CD4-positive, CD25-positive, alpha-beta regulatory T cell (primary cell): Measurements from ENCODE around the gene FGF22. TPM values are rescaled to one million over a fixed set of nuclear protein-coding genes. Genes with fewer than 3 reads are reported as not detected.
A peak's percentile ranks its signal among the peaks of the same experiment; 100 is the strongest.

Experiments used
- ATAC-seq, 2 donors: fragments of 150-1000 bp; cut with Tn5 transposase; one replicate each; pipeline ENCODE4 v1.10.0; 2021; ENCODE audit warnings: low read depth in 2 of 2, moderate number of reproducible peaks in 2 of 2, moderate library complexity in 1 of 2
- DNase-seq, 3 donors: peaks; one replicate each; pipeline versions ENCODE4 v3.0.0 to v3.0.0-alpha.2; 2012 to 2022; ENCODE audit warnings: mixed read lengths in 1 of 3
- H3K27ac ChIP-seq: one replicate; pipeline ENCODE4 v1.7.0; 2013; ENCODE audit warnings: mild to moderate bottlenecking, low read length; ENCODE audit not compliant: insufficient read depth, poor library complexity, severe bottlenecking
- H3K27me3 ChIP-seq: one replicate; pipeline ENCODE4 v1.7.0; 2013; ENCODE audit warnings: low read length; ENCODE audit not compliant: control insufficient read depth, insufficient read depth
- H3K36me3 ChIP-seq: one replicate; pipeline ENCODE4 v1.7.0; 2013; ENCODE audit warnings: mild to moderate bottlenecking, low read length, moderate library complexity; ENCODE audit not compliant: control insufficient read depth, insufficient read depth
- H3K4me1 ChIP-seq: 2 replicates; pipeline ENCODE4 v1.7.0; 2013; ENCODE audit warnings: mild to moderate bottlenecking, low read length; ENCODE audit not compliant: insufficient read depth, control insufficient read depth, poor library complexity, severe bottlenecking
- H3K4me3 ChIP-seq: one replicate; pipeline ENCODE4 v1.7.0; 2013; ENCODE audit warnings: low read depth, mild to moderate bottlenecking, low read length, moderate library complexity
- H3K9me3 ChIP-seq, 2 experiments: 1 replicate in 1 of 2; 2 replicates in 1 of 2; pipeline ENCODE4 v1.7.0; 2013; ENCODE audit warnings: low read length in 2 of 2, mild to moderate bottlenecking in 1 of 2, moderate library complexity in 1 of 2; ENCODE audit not compliant: control insufficient read depth in 2 of 2
- H3K27ac Mint-ChIP-seq, 3 donors: one replicate each; pipeline ENCODE4 v1.8.0; 2020 to 2022; ENCODE audit warnings: mild to moderate bottlenecking in 3 of 3, mixed read lengths in 3 of 3, moderate library complexity in 2 of 3
- H3K27me3 Mint-ChIP-seq: one replicate; pipeline ENCODE4 v1.8.0; 2022; ENCODE audit warnings: mild to moderate bottlenecking, mixed read lengths
- H3K36me3 Mint-ChIP-seq: one replicate; pipeline ENCODE4 v1.8.0; 2020; ENCODE audit warnings: mixed read lengths
- H3K4me1 Mint-ChIP-seq, 4 donors: one replicate each; pipeline ENCODE4 v1.8.0; 2020 to 2022; ENCODE audit warnings: mixed read lengths in 4 of 4, mild to moderate bottlenecking in 1 of 4
- H3K4me3 Mint-ChIP-seq, 4 donors: one replicate each; pipeline ENCODE4 v1.8.0; 2020 to 2022; ENCODE audit warnings: mild to moderate bottlenecking in 4 of 4, mixed read lengths in 4 of 4, moderate library complexity in 3 of 4
- H3K9me3 Mint-ChIP-seq, 7 donors: one replicate each; pipeline ENCODE4 v1.8.0; 2020 to 2022; ENCODE audit warnings: mixed read lengths in 7 of 7, mild to moderate bottlenecking in 3 of 7, moderate library complexity in 2 of 7
- polyA plus RNA-seq, 4 donors: library from polyadenylated mRNA; unstranded; fragments of 300-500 nt; fragmentation: Illumina TruSeq; gene quantifications; one replicate each; pipeline ENCODE4 v1.2.3, GENCODE V29; 2021
- total RNA-seq: library from RNA; stranded (reverse); gene quantifications from one replicate; pipeline ENCODE4 v1.2.3, GENCODE V29; 2022

FGF22 gene
- total and polyA plus RNA-seq, 5 donors from 2014 or later = 0.17 to 0.81 TPM; not detected in 3

DNA sequence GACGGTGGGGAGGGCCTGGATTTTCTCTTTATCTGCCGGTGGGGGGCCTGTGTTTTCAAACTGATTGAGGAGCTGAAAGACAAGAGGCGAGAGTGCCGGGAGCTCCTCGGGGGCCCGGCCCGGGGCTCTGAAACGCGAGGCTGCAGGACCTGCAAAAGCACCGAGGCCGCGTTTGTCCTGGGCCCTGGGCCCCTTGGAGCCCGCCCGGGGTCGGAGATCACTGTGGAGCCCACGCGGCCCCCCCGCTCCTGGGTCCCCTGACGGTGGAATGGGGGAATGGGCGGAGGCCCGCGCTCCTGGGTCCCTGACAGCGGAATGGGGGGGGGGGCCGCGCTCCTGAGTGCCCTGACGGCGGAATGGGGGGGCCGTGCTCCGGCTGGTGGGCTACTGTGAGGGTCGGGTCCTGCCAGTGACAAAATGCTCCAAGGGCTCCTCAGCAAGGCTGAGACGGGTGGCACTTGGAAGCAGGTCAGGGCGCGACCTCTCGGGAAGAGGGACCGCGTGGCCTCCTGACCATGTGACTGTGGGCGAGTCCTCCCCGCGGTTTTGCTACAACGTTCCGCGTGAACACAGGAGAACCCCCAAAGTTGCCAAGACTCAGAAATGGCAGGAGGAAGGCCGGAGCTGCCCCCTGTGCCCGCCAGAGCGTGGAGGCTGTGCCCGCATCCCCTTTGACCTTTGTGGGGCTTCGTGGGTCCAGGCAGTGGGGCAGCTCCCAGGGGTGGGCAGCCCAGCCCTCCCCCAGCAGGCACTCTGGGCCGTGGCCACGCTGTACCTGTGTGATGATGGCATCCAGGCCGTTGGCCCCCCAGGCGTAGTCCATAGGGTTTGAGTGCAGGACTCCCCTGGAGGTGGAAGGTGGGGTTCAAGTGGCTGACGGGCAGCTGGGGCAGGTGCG is 9.5 kb downstream of the FGF22 start:
- H3K4me1 ChIP-seq = peaks cover 3% of the 10 kb centered on the region
- Mint-ChIP-seq H3K4me1 (peaks cover 0 to 10% (median 0%) of the 10 kb centered on the region in 4 donors), H3K36me3 (no peaks in the 10 kb centered on the region), H3K9me3 (peaks cover 0 to 1% (median 0%) of the 10 kb centered on the region in 7 donors), H3K27ac (no peak overlapping the region), H3K27me3 (no peaks in the 10 kb centered on the region), H3K4me3 (peak overlapping the region in 1 of 4 donors; percentile 60)
- H3K27me3 ChIP-seq = no peaks in the 10 kb centered on the region
- DNase-seq (no peak), ATAC-seq (no peak)
- no peak overlapping the region for H3K27ac ChIP-seq
- peaks cover 58% of the 10 kb centered on the region for H3K36me3 ChIP-seq
- H3K4me3 ChIP-seq = no peak overlapping the region
- H3K9me3 ChIP-seq = no peaks in the 10 kb centered on the region

DNA sequence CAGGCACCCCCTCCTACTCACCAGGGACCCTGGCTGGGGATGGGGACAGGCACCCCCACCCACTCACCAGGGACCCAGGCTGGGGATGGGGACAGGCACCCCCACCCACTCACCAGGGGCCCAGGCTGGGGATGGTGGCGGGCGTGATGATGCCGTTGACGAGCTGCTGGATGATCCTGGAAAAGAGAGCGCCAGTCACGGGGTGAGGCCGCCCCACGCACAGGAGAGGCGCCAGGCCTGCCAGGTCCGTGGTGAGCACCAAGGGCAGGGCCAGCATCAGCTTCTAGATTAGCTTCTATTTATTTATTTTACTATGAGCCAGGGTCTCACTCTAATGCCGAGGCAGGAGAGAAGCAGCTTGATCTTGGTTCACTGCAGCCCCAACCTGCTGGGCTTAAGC is 10.4 kb downstream of the FGF22 start:
- Mint-ChIP-seq H3K9me3 (peaks cover 0 to 1% (median 0%) of the 10 kb centered on the region in 7 donors), H3K4me3 (no peak overlapping the region), H3K27ac (no peak overlapping the region), H3K27me3 (no peaks in the 10 kb centered on the region), H3K4me1 (peaks cover 0 to 17% (median 1%) of the 10 kb centered on the region in 4 donors), H3K36me3 (peaks cover 5% of the 10 kb centered on the region)
- ATAC-seq = no peak
- no peaks in the 10 kb centered on the region for H3K27me3 ChIP-seq
- H3K27ac ChIP-seq = no peak overlapping the region
- H3K36me3 ChIP-seq = peaks cover 62% of the 10 kb centered on the region
- no peaks in the 10 kb centered on the region for H3K9me3 ChIP-seq
- no peak for DNase-seq
- peaks cover 6% of the 10 kb centered on the region for H3K4me1 ChIP-seq
- H3K4me3 ChIP-seq = no peak overlapping the region

GRCh38 chr19:651114-651818 is 11.6 kb downstream of the FGF22 start:
- Histone ChIP-seq H3K27ac (no peak overlapping the region), H3K4me3 (no peak overlapping the region), H3K9me3 (no peaks in the 10 kb centered on the region), H3K36me3 (peaks cover 64% of the 10 kb centered on the region), H3K4me1 (peaks cover 14% of the 10 kb centered on the region), H3K27me3 (no peaks in the 10 kb centered on the region)
- H3K27ac Mint-ChIP-seq = no peak overlapping the region
- no peak for ATAC-seq
- peaks cover 0 to 29% (median 8%) of the 10 kb centered on the region in 4 donors for H3K4me1 Mint-ChIP-seq
- no peak for DNase-seq
- H3K27me3 Mint-ChIP-seq = no peaks in the 10 kb centered on the region
- peaks cover 9% of the 10 kb centered on the region for H3K36me3 Mint-ChIP-seq
- H3K9me3 Mint-ChIP-seq = peaks cover 0 to 1% (median 0%) of the 10 kb centered on the region in 7 donors
- no peak overlapping the region for H3K4me3 Mint-ChIP-seq

- no peak overlapping the region for H3K27ac Mint-ChIP-seq
- H3K27ac ChIP-seq = no peak overlapping the region
- H3K27me3 ChIP-seq = no peaks in the 10 kb centered on the region
- H3K36me3 Mint-ChIP-seq = peaks cover 9% of the 10 kb centered on the region
- no peak overlapping the region for H3K4me3 ChIP-seq
- no peaks in the 10 kb centered on the region for H3K27me3 Mint-ChIP-seq
- no peaks in the 10 kb centered on the region for H3K9me3 Mint-ChIP-seq
- H3K4me1 ChIP-seq = peaks cover 21% of the 10 kb centered on the region
- peaks cover 0 to 34% (median 9%) of the 10 kb centered on the region in 4 donors for H3K4me1 Mint-ChIP-seq
- no peaks in the 10 kb centered on the region for H3K9me3 ChIP-seq
- DNase-seq = no peak
- H3K36me3 ChIP-seq = peaks cover 60% of the 10 kb centered on the region
- no peak for ATAC-seq
- no peak overlapping the region for H3K4me3 Mint-ChIP-seq
Measured at GRCh38 chr19:651991-652390, 12.3 kb downstream of the FGF22 start.

DNA sequence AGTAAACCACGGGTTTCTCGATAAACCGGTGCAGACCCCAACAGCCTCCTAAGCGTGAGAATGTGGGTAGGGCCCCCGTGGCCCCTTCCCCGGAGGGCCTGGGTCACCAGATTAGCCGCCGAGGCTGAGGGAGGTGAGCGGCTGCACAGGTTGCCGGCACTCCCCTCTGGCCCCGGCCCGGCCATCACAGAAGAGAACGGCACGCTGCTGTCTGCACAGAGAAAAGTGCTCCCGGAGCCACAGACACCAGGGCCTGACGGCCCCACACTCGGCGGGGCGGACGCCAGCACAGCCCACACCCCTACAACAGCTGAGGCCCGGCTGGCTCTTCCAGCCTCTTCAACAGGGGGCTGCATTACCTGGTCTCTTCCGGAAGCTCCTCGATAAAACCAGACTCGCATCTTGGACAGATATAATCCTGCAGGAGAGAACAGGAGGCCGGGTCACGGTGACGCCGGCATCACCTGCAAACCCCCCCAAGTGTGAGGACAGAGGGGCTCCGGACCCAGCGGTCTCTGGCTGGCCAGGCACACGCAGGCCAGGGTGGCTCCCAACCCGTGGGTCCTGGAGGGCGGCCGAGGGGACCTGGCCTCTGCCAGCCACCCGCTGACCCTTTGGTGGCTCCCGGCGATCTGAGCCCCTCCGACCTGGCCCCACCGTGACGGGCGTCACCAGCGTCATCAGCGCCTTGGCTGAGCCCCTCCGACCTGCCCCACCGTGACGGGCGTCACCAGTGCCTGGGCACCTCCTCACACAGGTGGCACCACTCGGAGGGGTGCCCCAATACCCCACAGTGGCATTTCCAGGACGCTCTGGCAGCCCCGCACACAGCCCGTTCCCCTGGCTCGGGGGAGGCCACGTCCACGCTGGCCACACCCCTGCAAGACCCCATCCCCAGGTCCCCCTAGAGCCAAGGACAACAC is 13.0 kb downstream of the FGF22 start:
- Histone ChIP-seq H3K27ac (no peak overlapping the region), H3K9me3 (no peaks in the 10 kb centered on the region), H3K27me3 (no peaks in the 10 kb centered on the region), H3K36me3 (peaks cover 55% of the 10 kb centered on the region), H3K4me1 (peaks cover 29% of the 10 kb centered on the region), H3K4me3 (no peak overlapping the region)
- peaks cover 0 to 40% (median 9%) of the 10 kb centered on the region in 4 donors for H3K4me1 Mint-ChIP-seq
- no peak overlapping the region for H3K4me3 Mint-ChIP-seq
- no peaks in the 10 kb centered on the region for H3K27me3 Mint-ChIP-seq
- ATAC-seq = no peak
- H3K36me3 Mint-ChIP-seq = peaks cover 9% of the 10 kb centered on the region
- H3K9me3 Mint-ChIP-seq = no peaks in the 10 kb centered on the region
- no peak for DNase-seq
- H3K27ac Mint-ChIP-seq = no peak overlapping the region

- Histone ChIP-seq H3K9me3 (no peaks in the 10 kb centered on the region), H3K27ac (no peak overlapping the region), H3K4me1 (peaks cover 36% of the 10 kb centered on the region), H3K4me3 (no peak overlapping the region), H3K36me3 (peaks cover 49% of the 10 kb centered on the region), H3K27me3 (no peaks in the 10 kb centered on the region)
- Mint-ChIP-seq H3K4me3 (no peak overlapping the region), H3K27me3 (no peaks in the 10 kb centered on the region), H3K9me3 (no peaks in the 10 kb centered on the region), H3K4me1 (peaks cover 0 to 44% (median 9%) of the 10 kb centered on the region in 4 donors), H3K36me3 (peaks cover 9% of the 10 kb centered on the region), H3K27ac (no peak overlapping the region)
- DNase-seq = no peak
- ATAC-seq = no peak
Measured at GRCh38 chr19:653425-653824, 13.7 kb downstream of the FGF22 start.

GRCh38 chr19:655691-656090 is 16.0 kb downstream of the FGF22 start:
- H3K4me1 Mint-ChIP-seq = peaks cover 0 to 62% (median 15%) of the 10 kb centered on the region in 4 donors
- H3K4me3 Mint-ChIP-seq = peak overlapping the region; percentile 44 to 81 (median 80)
- H3K9me3 Mint-ChIP-seq = no peaks in the 10 kb centered on the region
- H3K27me3 Mint-ChIP-seq = peaks cover 4% of the 10 kb centered on the region
- DNase-seq = no peak
- Histone ChIP-seq H3K36me3 (peaks cover 43% of the 10 kb centered on the region), H3K9me3 (no peaks in the 10 kb centered on the region), H3K27ac (peak overlapping the region; percentile 1), H3K27me3 (no peaks in the 10 kb centered on the region), H3K4me3 (no peak overlapping the region), H3K4me1 (peaks cover 58% of the 10 kb centered on the region)
- H3K36me3 Mint-ChIP-seq = peaks cover 9% of the 10 kb centered on the region
- no peak for ATAC-seq
- peak overlapping the region in 2 of 3 donors; percentile 58 to 78 for H3K27ac Mint-ChIP-seq
